Gastrocnemius medialis (tissue), 4 donors: ENCODE data around the gene PDE4B.

ENCODE experiments used
- CTCF ChIP-seq, 5 experiments: fragments of 450-650 bp in 3 of 5; fragments of 200-600 bp in 2 of 5; sonication (generic) in 2 of 5; IDR thresholded peaks in 4 of 5; conservative IDR thresholded peaks in 1 of 5; 1 replicate in 4 of 5; 2 replicates in 1 of 5; pipeline ENCODE4 v1.5.1; 2016 to 2019; ENCODE audit warnings: antibody characterized with exemption in 5 of 5, mild to moderate bottlenecking in 3 of 5, moderate library complexity in 3 of 5
- POLR2A ChIP-seq, 2 donors: fragments of 450-650 bp; IDR thresholded peaks; one replicate each; pipeline ENCODE4 v1.6.1; 2017; ENCODE audit warnings: antibody characterized with exemption in 2 of 2, mild to moderate bottlenecking in 2 of 2, moderate library complexity in 2 of 2

GRCh38 chr1:66278260-66279021 lies 485.7 kb downstream of the PDE4B start:
- TF ChIP-seq CTCF (IDR thresholded peaks at IDR 0.05 in 4 of 5, conservative IDR thresholded peaks at IDR 0.05 in 1 of 5) (no peak), POLR2A (IDR thresholded peaks at IDR 0.05) (no peak)
